SK-N-SH treated with all-trans-retinoic acid at 6 μM for 48 hours (cell line): ENCODE data around the gene STK32A.

ENCODE experiments used
- GLIS3 ChIP-seq: fragments of 250-450 bp; sonication (Bioruptor Pico); IDR thresholded peaks from 2 replicates; pipeline ENCODE4 v1.5.0; 2020; ENCODE audit warnings: mild to moderate bottlenecking, moderate library complexity
- ZFP30 ChIP-seq: fragments of 450-650 bp; formaldehyde crosslinking; IDR thresholded peaks from 2 replicates; pipeline ENCODE4 v1.5.0; 2022; ENCODE audit warnings: mild to moderate bottlenecking, moderate library complexity

DNA sequence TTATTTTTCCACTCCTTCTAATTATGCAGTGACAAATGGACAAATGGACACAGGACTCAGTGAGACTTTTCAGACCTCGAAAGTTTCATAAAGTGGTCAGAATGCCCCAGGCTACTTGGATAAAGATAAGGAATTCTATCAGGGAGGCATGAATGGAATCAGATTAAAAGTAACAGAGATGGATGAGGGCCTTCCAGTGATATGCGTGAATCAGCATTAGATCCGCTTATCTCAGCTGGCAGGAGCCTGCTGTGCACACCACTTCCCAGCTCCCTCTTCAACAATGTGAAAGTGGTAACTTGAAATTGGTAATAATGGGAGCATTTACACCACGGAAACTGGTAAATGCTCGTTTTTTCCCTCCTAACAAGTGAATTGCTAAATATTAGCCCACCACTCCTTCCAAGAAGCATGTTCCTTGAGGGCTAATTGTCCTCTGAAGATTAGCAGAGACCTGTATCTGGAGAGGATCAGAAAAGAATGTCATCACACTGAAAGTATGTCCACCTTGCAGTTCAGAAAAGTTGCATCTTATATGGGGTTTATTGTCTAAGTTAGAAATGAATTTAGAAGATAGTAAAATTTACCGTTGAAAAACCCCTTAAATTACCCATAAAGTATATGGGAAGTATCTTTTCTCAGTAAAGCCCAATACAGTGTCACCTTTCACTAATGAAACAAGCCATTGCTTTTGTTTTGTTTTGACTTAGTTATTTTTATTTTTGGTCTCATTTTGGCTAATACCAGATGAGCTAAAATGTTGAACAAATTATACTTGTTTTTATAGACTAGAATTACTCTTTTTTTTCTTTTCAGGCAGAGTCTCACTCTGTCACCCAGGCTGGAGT lies 149.7 kb downstream of the STK32A start:
- TF ChIP-seq ZFP30 = no peak
- TF ChIP-seq GLIS3 (CRISPR knock-in tag) = peak; percentile 89
